Peyer's patch (tissue), 4 donors: ENCODE results near the gene OSBPL10.

Source experiments
- POLR2A ChIP-seq, 2 donors: fragments of 450-650 bp; IDR thresholded peaks; one replicate each; pipeline ENCODE4 v1.5.1; 2017; ENCODE audit warnings: antibody characterized with exemption in 2 of 2, mild to moderate bottlenecking in 2 of 2, moderate library complexity in 2 of 2
- TF ChIP-seq, protein P1 (sequence below), 6 experiments: fragments of 450-650 bp in 4 of 6; fragments of 200-600 bp in 2 of 6; sonication (generic) in 1 of 6; IDR thresholded peaks; one replicate each; pipeline ENCODE4 v1.5.1; 2017 to 2019; ENCODE audit warnings: antibody characterized with exemption in 6 of 6, mild to moderate bottlenecking in 3 of 6, moderate library complexity in 1 of 6

DNA sequence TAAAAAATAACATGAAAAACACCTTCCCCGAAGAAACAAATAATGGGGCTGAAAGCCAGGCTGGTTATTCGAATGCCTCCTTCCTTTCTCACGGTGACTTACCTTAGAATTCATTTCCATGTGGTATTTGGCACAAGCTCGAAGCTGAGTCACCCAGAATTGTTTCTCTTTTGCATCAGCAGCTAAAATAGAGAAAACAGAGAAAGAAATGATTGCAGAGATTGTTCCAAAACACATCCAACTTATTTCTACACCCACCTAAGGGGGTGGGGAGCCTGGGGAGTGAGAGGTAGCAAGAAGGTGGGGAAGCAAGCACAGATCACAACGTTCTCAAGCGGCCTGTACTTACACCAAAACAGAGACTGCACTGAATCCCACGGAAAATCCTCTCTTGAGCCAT lies 104.7 kb downstream of the OSBPL10 start:
- TF ChIP-seq, protein P1, sequence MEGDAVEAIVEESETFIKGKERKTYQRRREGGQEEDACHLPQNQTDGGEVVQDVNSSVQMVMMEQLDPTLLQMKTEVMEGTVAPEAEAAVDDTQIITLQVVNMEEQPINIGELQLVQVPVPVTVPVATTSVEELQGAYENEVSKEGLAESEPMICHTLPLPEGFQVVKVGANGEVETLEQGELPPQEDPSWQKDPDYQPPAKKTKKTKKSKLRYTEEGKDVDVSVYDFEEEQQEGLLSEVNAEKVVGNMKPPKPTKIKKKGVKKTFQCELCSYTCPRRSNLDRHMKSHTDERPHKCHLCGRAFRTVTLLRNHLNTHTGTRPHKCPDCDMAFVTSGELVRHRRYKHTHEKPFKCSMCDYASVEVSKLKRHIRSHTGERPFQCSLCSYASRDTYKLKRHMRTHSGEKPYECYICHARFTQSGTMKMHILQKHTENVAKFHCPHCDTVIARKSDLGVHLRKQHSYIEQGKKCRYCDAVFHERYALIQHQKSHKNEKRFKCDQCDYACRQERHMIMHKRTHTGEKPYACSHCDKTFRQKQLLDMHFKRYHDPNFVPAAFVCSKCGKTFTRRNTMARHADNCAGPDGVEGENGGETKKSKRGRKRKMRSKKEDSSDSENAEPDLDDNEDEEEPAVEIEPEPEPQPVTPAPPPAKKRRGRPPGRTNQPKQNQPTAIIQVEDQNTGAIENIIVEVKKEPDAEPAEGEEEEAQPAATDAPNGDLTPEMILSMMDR (IDR thresholded peaks at IDR 0.05) = no peak
- no peak for TF ChIP-seq POLR2A (IDR thresholded peaks at IDR 0.05)
